GM19099 (cell line): ENCODE results near the gene TP53RK.

ENCODE experiments used
- POLR2A ChIP-seq: IDR thresholded peaks from 3 replicates; pipeline ENCODE4 v1.6.1; 2011; ENCODE audit warnings: low read depth; ENCODE audit not compliant: insufficient read length; ENCODE audit errors: extremely low read depth

Gene TP53RK

DNA sequence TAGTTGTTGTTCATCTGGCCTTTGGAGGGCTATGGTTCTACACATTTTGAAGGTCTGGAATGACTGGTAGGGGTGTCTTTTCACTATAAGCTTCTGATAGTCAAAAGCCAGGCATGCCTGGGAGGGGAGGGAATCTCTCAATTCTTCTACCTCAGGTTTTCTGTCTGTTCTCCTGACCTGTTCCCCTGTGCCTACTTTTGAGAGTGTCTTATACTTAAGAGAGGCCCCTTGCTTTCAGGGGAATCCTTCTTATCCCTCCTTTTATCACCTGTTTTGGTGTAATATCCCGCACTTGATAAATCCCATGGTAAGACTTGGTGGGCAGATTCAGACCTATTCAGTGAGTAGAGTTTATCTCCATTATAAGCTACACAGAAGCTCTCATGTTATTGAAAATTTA lies 27.6 kb downstream of the TP53RK start:
- no peak for TF ChIP-seq POLR2A

DNA sequence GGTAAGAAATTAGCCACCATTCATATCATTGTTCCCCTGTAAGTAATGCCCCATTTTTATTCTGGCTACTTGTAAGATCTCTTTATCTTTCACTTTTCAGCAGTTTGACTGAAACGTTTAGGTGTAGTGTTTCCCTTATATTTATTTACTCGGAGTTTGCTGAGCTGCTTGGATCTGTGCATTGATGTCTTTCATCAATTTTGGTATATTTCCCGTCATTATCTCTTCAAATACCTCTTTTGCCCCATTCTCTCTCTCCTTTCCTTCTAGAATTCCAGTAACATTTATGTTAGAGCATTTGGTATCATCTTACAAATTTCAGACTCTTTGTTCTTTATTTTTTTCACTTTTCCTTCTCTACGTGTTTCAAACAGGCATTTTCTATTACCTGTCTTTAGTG lies 28.8 kb downstream of the TP53RK start:
- TF ChIP-seq POLR2A: no peak

DNA sequence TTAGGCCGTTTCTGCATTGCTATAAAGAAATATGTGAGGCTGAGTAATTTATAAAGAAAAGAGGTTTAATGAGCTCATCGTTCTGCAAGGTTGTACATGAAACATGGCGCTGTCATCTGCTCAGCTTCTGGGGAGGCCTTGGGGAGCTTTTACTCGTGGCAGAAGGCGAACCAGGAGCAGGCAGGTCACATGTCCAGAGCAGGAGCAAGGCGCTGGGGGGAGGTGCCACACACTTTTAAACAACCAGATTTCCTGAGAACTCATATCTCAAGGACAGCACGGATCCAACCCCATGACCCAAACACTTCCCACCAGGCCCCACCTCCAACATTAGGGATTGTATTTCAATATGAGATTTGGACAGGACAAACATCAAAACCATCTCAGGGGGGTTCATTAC lies 31.6 kb downstream of the TP53RK start:
- no peak for TF ChIP-seq POLR2A

DNA sequence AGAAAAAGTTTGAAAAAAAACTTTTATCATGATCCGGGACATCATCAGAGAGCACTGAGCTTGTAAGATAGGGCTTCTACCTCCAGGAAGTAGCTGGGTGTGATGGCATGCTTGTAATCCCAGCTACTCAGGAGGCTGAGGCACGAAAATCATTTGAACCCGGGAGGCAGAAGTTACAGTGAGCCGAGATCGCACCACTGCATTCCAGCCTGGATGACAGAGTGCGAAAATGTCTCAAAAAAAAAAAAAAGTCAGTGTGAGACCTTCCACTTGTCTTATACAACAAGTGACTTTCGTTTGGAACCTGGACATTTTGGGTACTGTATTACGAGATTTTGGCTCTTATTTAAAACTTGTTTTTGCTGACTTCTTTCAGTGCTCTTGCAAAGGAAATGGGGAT lies 32.1 kb downstream of the TP53RK start:
- no peak for TF ChIP-seq POLR2A

DNA sequence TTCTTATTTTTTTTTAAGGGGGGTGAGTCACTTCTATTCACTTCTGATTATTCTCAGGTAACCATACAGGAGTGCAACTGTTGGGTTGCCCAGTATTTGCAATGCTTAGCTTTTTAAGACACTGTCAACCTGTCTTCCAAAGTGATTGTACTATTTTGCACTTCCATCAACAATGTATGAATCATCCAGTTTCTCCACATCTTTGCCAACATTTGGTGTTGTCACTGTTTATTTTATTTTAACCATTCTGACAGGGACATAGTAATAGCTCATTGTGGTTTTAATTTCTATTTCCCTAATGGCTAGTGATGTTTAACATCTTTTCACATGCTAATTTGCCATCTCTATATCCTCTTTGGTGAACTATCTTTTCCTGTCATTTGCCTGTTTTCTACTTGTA lies 36.5 kb downstream of the TP53RK start:
- no peak for TF ChIP-seq POLR2A

DNA sequence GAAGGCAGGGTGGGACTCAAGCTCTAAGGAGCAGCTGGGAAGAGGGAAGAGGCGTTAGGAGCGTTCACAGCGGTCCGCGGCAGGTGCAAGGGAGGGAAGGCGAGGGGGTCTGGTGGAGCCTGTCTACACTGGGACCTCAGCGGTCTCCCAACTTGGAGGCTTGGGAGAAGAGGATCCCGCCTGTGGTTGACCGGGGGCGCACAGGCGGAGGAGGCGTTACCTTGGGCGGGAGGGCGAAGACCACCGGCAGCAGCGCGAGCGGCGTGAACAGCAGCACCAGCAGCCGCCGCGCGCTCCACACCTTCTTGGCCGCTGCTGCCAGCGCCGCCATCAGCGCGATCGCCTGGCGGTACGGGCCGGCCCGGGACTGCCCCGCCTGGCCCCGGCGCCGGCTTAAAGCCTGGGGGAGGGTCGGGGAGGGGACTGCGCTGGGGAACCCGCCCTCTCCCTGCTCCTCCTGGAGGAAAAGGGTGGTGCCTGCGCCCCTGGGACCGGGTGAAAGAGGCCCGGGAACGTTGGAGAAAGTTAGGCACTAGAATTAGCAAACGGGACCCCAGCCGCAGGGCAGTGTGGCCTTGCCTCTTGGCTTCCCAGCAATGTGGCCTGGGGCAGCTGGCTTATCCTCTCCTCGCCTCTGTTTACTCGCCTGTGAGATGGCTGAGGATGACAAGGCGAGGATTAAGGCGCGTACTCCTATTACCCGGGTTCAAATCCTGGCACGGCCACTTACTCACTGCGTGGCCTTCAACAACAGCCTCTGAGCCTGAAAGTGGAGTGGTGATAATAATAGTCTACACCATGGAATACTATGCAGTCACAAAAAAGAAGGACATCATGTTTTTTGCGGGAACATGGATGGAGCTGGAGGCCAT lies 37.9 kb downstream of the TP53RK start, which contains the start of gene SLC13A3:
SLC13A3 (minus strand) TSS at position 369 of the 872 bp plus-strand sequence; CDS start at position 331, 38 bp downstream.
- TF ChIP-seq POLR2A: no peak

DNA sequence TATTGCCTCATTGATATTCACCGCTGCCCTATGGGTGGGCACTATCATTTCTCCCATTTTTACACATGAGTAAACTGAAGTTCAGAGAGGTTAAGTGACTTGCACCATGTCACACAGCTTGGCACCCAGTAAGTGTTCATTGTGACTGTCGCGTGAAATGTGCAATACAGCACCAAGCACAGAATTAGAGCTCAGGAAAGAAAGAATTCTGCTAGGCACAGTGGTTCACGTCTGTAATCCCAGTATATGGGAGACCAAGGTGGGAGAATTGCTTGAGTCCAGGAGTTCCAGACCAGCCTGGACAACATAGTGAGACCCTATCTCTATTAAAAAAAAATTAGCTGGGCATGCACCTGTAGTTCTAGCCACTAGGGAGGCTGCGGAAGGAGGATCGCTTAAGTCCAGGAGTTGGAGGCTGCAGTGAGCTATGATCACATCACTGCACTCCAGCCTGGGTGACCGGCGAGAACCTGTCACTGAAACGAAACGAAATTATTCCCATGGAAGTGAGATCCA lies 38.6 kb downstream of the TP53RK start:
- no peak for TF ChIP-seq POLR2A

DNA sequence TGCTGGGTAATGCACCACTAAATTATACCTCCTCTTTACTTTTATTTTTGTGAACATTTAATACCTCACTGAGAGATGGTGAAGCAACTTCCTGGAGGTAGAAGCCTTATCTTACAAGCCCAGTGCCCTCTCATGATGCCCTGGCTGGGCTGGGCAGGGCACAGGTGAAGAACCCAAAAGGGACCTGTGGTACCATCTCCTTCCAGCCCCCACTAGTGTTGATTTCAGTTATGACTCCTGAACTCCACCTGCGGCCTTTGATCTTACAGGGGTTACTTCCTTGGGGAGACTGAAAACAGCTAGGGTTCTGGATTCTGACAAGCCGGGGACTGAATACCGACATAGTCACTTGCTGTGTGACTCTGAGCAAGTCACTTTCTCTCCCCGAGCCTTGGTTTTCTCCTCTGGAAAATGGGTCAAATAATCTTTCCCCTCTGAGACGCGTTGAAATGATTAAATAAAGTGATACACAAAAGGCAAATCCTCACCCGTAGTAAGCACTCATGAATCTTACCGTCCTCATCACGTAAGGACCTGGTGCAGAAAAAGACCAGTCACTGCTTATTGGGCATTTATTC lies 39.2 kb downstream of the TP53RK start:
- no peak for TF ChIP-seq POLR2A

DNA sequence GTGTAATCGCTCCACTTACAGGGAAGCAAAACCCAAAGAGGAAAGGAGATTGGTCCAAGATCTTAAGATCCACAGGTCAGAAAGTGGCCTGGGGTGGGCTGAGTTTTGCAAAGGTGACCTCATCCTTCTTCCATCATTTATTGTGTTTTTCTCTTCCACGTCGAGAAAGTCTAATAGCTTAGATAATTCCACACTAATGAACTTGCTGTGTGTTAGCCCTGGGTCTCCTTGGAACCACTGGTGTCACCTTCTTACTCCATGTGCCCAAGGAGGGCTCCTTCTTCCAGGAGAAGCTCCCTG lies 39.6 kb downstream of the TP53RK start:
- TF ChIP-seq POLR2A: no peak

DNA sequence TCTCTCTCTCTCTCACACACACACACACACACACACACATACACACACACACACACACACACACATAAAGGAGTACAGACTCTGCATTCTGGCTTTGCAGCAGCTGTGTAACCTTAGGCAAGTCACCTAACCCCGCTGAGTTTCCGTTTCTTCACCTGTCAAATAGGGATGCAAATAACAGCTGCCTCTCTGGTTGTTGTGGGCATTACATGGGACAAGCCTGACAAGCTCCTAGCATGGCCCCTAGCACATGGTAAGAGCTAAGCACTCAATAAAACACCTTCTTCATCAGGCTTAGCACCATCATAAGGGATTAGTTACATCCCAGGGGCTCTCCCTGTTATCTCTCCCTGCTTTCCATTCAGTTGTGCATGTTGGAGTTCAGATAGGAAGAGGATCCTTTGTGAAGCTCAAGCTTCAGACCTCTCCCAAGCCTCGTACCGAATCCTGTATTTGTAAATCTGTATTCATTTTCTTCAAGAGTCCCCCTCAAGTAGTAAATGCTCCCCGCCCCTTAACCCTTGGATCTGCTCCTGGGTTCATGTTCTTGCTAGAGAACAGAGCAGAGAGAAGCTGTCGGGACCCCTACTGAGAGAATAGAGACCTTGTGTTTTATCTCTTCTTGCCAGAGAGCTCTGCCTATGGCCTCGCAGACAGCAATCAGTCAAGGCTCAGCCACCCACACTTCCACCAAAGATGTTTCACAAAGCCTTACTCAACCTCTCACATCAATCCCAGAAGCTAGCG lies 40.2 kb downstream of the TP53RK start:
- no peak for TF ChIP-seq POLR2A

DNA sequence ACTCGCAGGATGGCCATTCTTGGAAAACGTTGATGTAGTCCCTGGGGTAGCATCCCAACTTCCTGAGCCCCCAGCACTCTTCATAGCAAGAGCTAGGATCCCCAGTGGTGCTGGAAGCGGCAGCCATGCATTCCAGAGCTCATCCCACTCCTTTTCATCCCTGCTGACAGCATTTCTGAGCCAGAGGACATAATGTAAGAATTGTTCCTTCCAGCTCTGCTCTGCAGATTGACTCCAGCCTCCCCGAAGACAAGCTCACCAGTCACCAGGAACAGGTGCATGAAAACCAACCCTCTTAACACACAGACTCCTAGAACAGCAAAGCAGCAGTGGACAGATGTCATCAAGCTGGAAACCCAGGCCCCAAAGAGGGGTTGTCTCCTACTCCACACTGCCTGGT lies 41.8 kb downstream of the TP53RK start:
- TF ChIP-seq POLR2A: no peak

DNA sequence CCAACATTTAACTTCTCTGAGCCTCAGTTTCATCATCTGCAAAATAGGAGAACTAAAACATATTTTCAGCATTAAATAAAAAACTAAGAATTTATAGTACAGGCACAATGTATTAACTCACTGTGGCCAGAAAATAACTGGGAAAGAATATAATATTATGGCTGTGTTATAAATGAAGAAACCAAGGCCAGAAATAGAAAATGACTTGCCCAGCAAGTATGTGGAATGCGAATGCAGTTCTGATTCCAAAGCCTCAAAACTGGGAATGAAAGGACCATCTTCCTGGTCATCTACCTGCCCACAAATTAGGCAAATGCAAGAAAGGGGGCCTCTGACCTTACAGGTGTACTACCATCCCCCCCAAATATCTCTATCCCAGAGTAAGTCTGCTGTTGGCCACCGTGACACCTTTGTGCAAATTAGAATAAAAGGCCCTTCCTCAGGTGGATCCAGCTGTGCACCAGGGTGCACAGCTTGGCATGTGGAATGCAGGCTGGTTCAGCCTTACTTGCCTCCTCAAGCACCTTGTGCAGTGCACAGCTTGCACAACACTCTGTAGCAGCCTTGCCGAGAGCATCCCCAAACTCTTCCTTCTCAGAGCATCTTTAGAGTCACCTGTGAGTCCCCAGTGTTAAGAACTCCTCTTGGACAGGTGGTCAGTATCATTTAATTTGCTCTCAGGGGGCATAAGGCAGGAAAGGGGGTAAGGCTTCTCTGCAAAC lies 42.4 kb downstream of the TP53RK start:
- TF ChIP-seq POLR2A: no peak

DNA sequence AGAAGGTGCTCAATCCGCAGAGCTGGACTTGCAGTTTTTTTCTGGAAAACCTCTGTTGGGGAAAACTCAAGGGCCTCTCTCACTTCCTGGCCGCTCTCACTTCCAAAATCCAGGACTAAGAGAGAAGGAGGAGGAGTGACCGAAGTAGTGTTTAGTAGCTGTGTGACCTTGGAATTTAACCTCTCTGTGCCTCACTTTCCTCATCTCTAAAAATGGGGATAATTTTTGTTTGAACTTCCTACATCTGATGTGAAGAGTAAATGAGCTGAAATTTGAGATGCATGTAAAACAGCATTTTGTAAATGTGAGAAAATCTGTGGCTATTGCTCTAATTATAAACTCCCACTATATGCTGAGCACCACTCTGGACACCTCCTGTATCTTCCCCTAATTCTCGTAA lies 43.1 kb downstream of the TP53RK start:
- no peak for TF ChIP-seq POLR2A

DNA sequence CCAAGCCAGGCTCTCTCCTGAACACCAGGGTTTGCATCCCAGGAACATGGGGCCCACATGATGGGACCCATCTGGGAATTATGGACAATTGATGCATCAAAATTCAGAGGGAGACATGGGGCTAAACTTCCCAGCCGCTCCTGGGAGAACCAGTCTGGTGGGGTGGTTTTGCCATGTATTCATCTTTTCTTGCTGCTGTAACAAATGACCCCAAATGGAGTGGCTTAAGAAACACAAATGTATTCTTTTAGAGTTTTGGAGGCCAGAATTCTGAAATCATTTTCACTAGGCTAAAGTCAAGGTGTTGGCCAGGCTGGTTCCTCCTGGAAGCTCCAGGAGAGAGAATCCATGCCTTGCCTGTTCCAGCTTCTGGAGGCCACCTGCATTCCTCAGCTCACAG lies 44.5 kb downstream of the TP53RK start:
- no peak for TF ChIP-seq POLR2A

DNA sequence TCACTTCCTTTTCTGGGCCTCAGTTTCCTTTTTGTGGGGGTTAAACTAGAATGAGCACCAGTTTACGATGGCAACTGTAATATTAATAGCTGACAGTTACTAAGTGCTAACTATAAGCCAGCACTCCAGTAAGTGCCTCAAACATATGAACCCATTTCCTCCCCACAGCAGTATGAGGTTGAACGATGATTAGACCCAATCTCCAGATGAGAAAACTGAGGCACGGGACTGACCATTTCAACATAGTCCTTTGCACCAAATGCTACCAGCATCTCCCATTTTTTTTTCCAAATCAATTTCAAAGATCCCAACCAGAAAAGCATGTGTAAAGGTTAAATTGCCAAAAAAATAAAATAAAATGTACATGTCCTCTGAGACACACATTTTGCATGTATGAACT lies 45.1 kb downstream of the TP53RK start:
- no peak for TF ChIP-seq POLR2A
